ENCODE data around the gene AIPL1.
A peak's percentile ranks its signal among the peaks of the same experiment; 100 is the strongest.

Gene AIPL1

DNA sequence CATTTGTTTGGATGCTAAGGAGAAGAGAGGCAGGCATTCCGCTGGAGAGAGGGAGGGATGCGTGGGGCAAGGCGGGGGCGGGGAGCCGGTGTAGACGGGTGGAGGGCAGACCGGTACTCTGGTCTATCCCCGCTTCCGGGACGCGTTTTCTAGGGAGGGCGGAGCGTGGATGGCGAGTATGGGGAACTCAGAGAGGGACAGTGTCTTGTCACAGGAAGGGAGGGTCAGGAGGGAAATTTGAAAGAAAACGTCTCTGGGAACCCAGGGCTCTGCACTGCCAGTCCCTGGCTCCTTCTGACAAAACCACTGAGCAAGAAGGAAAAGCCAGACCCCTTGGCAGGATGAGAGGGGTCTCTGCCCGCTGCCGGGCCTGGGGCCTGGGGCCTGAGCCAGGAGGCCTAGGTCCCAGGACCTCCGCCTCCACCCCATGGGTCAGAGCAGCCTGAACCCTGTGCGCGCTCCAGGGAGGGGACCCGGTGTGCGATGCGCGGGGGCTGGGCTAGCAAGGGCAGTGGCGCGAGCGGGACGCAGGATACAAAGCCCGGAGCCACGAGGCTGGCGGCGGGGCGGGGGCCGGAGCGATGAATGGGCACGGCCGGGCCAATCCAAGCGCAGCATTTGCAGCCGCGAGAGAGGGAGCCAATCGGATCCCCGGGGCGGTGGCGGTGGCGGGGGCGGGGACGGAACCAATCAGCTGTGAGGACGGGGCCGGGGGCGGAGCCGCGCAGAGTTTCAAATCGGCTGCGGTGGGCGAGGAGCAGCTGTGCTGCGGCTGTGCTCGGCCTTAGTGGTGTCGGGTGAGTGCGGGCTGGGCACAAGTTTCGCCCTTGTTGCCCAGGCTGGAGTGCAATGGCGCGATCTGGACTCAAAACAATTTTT, 9.0 kb upstream of the AIPL1 start, which contains the start of gene PIMREG:
PIMREG (plus strand) TSS at position 764 of the 879 bp plus-strand sequence. CDS start 656 bp downstream, outside the sequence.
- Histone ChIP-seq H3K4me1 (peaks cover 0 to 16% (median 13%) of the 10 kb centered on the region in 4 donors), H3K9me3 (no peaks in the 10 kb centered on the region), H3K36me3 (no peaks in the 10 kb centered on the region), H3K27me3 (peaks cover 0 to 25% of the 10 kb centered on the region in 2 donors), H3K4me3 (peak within 1 kb of the TSS; percentile 52 to 70), H3K27ac (peak within 1 kb of the TSS; percentile 26 to 30)
- TF ChIP-seq, protein P1, sequence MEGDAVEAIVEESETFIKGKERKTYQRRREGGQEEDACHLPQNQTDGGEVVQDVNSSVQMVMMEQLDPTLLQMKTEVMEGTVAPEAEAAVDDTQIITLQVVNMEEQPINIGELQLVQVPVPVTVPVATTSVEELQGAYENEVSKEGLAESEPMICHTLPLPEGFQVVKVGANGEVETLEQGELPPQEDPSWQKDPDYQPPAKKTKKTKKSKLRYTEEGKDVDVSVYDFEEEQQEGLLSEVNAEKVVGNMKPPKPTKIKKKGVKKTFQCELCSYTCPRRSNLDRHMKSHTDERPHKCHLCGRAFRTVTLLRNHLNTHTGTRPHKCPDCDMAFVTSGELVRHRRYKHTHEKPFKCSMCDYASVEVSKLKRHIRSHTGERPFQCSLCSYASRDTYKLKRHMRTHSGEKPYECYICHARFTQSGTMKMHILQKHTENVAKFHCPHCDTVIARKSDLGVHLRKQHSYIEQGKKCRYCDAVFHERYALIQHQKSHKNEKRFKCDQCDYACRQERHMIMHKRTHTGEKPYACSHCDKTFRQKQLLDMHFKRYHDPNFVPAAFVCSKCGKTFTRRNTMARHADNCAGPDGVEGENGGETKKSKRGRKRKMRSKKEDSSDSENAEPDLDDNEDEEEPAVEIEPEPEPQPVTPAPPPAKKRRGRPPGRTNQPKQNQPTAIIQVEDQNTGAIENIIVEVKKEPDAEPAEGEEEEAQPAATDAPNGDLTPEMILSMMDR (IDR thresholded peaks at IDR 0.05), result no peak
- DNase-seq, result peak; percentile 94 to 95
- intact Hi-C loops (cut with DNase I; ENCODE audit: low total_unique reads), result no loop called here

DNA sequence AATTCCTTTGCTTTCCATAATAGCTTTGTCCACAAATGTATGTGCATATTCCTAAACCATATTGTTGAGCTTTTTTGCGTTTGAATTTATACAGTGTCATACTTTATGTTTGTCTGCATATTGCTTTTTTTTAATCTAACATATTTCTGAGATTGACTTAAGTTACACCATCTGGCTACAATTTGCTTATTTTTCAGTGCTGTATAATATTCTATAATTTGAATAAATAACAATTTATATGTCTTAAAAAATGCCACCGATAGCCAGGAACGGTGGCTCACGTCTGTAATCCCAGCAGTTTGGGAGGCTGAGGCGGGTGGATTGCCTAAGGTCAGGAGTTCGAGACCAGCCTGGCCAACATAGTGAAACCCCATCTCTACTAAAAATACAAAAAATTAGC, 7.9 kb upstream of the AIPL1 start:
- TF ChIP-seq, protein P1 (IDR thresholded peaks at IDR 0.05), result no peak
- Histone ChIP-seq H3K36me3 (no peaks in the 10 kb centered on the region), H3K27me3 (peaks cover 0 to 30% of the 10 kb centered on the region in 2 donors), H3K4me3 (no peak overlapping the region), H3K4me1 (peaks cover 0 to 16% (median 13%) of the 10 kb centered on the region in 4 donors), H3K27ac (no peak overlapping the region), H3K9me3 (no peaks in the 10 kb centered on the region)
- intact Hi-C loops (cut with DNase I; ENCODE audit: low total_unique reads), result no loop called here
- no peak for DNase-seq

DNA sequence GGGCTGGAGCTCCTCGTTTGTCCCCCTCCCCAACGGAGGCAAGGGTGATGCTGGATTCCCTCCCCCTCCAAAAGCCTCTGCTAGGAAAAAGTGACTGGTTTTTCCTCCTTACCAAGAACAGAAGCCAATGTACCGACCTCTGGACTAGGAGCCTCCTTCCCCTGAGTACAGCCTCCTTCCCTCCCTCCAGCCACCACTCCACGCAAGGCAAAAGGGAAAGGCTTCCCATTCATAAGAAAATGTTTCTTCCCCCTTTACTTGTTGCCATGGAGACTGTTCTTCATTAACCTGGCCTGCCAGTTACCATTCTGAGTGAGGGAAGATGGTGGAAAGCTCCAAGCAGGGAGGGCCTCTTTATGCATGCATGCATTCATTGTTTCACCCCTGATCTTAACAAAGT, 5.0 kb upstream of the AIPL1 start:
- intact Hi-C loops (cut with DNase I; ENCODE audit: low total_unique reads), result no loop called here
- TF ChIP-seq, protein P1 (IDR thresholded peaks at IDR 0.05), result no peak
- H3K4me3 ChIP-seq, result no peak overlapping the region
- peaks cover 0 to 16% (median 13%) of the 10 kb centered on the region in 4 donors for H3K4me1 ChIP-seq
- no peaks in the 10 kb centered on the region for H3K9me3 ChIP-seq
- no peak overlapping the region for H3K27ac ChIP-seq
- H3K36me3 ChIP-seq, result no peaks in the 10 kb centered on the region
- DNase-seq, result no peak
- H3K27me3 ChIP-seq, result peaks cover 0 to 57% of the 10 kb centered on the region in 2 donors

DNA sequence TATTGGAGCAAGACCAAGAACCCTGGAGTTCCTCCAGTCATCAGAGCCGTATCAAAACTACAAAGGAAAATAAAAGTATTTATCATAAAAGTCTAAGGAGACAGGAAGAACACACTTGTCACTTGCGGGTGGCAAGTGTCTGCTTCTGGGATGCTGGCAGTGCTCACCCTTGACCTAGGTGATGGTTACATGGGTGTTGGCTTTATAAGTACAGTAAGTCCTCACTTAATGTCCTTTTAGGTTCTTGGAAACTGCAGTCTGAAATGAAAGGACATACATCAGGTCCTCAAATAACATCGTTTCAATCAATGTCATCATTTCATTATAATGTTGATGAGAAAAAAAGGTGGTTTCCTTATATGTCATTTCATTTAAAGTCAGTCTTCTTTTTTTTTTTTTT, 3.0 kb upstream of the AIPL1 start:
- intact Hi-C loops (cut with DNase I; ENCODE audit: low total_unique reads), result no loop called here
- H3K4me3 ChIP-seq, result no peak overlapping the region
- no peaks in the 10 kb centered on the region for H3K4me1 ChIP-seq
- H3K27me3 ChIP-seq, result peaks cover 0 to 59% of the 10 kb centered on the region in 2 donors
- TF ChIP-seq, protein P1 (IDR thresholded peaks at IDR 0.05), result no peak
- no peaks in the 10 kb centered on the region for H3K36me3 ChIP-seq
- no peaks in the 10 kb centered on the region for H3K9me3 ChIP-seq
- no peak for DNase-seq
- no peak overlapping the region for H3K27ac ChIP-seq

DNA sequence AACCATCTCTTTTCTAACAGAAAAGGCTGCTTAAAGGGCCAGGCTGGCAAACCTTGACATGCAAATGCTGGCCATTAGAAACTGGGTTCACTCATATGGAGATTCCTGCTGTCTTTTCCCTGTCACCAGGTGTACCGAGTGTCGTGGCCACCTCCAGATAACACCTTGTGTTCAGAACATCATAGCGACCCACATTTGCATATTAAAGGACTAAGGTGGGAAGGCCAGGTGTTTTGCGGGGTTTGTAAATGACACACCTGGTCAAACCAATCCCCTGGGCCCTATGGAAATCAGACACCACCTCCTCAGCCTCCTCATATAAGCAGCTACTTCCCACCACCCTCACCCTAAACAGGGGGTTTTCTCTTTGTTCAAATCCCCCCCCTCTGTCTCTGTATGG, 2.5 kb upstream of the AIPL1 start:
- Histone ChIP-seq H3K4me3 (no peak overlapping the region), H3K27me3 (peaks cover 0 to 59% of the 10 kb centered on the region in 2 donors), H3K4me1 (no peaks in the 10 kb centered on the region), H3K9me3 (no peaks in the 10 kb centered on the region), H3K36me3 (no peaks in the 10 kb centered on the region), H3K27ac (no peak overlapping the region)
- TF ChIP-seq, protein P1 (IDR thresholded peaks at IDR 0.05), result no peak
- intact Hi-C loops (cut with DNase I; ENCODE audit: low total_unique reads), result no loop called here
- DNase-seq, result no peak
